HepG2 (cell line): ENCODE results near the gene FUT1. TPM values are rescaled to one million over a fixed set of nuclear protein-coding genes. Genes with fewer than 3 reads are reported as not detected.

Experiments used
- ARHGAP35 ChIP-seq: sonication (generic); formaldehyde crosslinking; IDR thresholded peaks from 2 replicates; pipeline ENCODE4 v1.9.0; 2022; ENCODE audit warnings: mild to moderate bottlenecking, inconsistent platforms, moderate library complexity, missing genetic modification reagents, borderline replicate concordance
- CEBPG ChIP-seq: IDR thresholded peaks from 2 replicates; pipeline ENCODE4 v1.6.1; 2016
- EHMT2 ChIP-seq: fragments of 200-600 bp; sonication (generic); IDR thresholded peaks from 2 replicates; pipeline ENCODE4 v1.7.0; 2017; ENCODE audit warnings: antibody characterized with exemption, low read depth, low read length, borderline replicate concordance
- ETV5 ChIP-seq: IDR thresholded peaks from 2 replicates; pipeline ENCODE4 v1.6.1; 2018; ENCODE audit warnings: missing biosample characterization, missing genetic modification reagents, inconsistent platforms, borderline replicate concordance
- GABPA ChIP-seq, 2 experiments: IDR thresholded peaks; 2 replicates each; pipeline ENCODE4 v1.6.1; 2011 to 2016; ENCODE audit warnings: low read depth in 2 of 2, low read length in 1 of 2, missing biosample characterization in 1 of 2, missing genetic modification characterization in 1 of 2
- GATA4 ChIP-seq: sonication (generic); IDR thresholded peaks from 2 replicates; pipeline ENCODE4 v1.6.1; 2016; ENCODE audit warnings: antibody characterized with exemption, low read depth, borderline replicate concordance
- HMGXB3 ChIP-seq: sonication (generic); formaldehyde crosslinking; IDR thresholded peaks from 2 replicates; pipeline ENCODE4 v1.4.0; 2020; ENCODE audit warnings: missing genetic modification reagents, borderline replicate concordance
- HOXD1 ChIP-seq: sonication (generic); formaldehyde crosslinking; IDR thresholded peaks from 2 replicates; pipeline ENCODE4 v1.5.0; 2020; ENCODE audit warnings: missing genetic modification reagents
- MBD4 ChIP-seq: IDR thresholded peaks from 2 replicates; pipeline ENCODE4 v1.6.1; 2012; ENCODE audit warnings: low read length, inconsistent platforms, borderline replicate concordance
- NCOA1 ChIP-seq: sonication (generic); formaldehyde crosslinking; IDR thresholded peaks from 2 replicates; pipeline ENCODE4 v1.9.0; 2021; ENCODE audit warnings: missing genetic modification reagents
- PCBP1 ChIP-seq: fragments of 200-400 bp; formaldehyde crosslinking; IDR thresholded peaks from 2 replicates; pipeline ENCODE4 v1.6.1; 2017; ENCODE audit warnings: mild to moderate bottlenecking, low read depth, low read length, borderline replicate concordance
- SP2 ChIP-seq: sonication (generic); formaldehyde crosslinking; IDR thresholded peaks from 2 replicates; pipeline ENCODE4 v1.5.1; 2020; ENCODE audit warnings: mild to moderate bottlenecking, missing genetic modification reagents
- TEAD3 ChIP-seq: optimal IDR thresholded peaks from 2 replicates; pipeline ENCODE3; 2016; ENCODE audit warnings: borderline replicate concordance
- THRA ChIP-seq: sonication (generic); formaldehyde crosslinking; IDR thresholded peaks from 2 replicates; pipeline ENCODE4 v1.4.0; 2020; ENCODE audit warnings: missing genetic modification reagents, borderline replicate concordance
- TP53 ChIP-seq: sonication (generic); formaldehyde crosslinking; conservative IDR thresholded peaks from 2 replicates; pipeline ENCODE4 v1.4.0; 2020; ENCODE audit warnings: missing genetic modification reagents
- XBP1 ChIP-seq: sonication (generic); formaldehyde crosslinking; IDR thresholded peaks from 2 replicates; pipeline ENCODE4 v1.5.0; 2020; ENCODE audit warnings: missing genetic modification reagents
- ZMYM4 ChIP-seq: sonication (generic); formaldehyde crosslinking; IDR thresholded peaks from 2 replicates; pipeline ENCODE4 v1.8.1; 2023; ENCODE audit warnings: mild to moderate bottlenecking, missing genetic modification reagents
- ZNF484 ChIP-seq: sonication (generic); formaldehyde crosslinking; IDR thresholded peaks from 2 replicates; pipeline ENCODE4 v1.5.1; 2020; ENCODE audit warnings: mild to moderate bottlenecking, low read depth, missing genetic modification reagents, borderline replicate concordance
- ZNF510 ChIP-seq: sonication (generic); formaldehyde crosslinking; IDR thresholded peaks from 2 replicates; pipeline ENCODE4 v1.4.0; 2020; ENCODE audit warnings: low read depth, mild to moderate bottlenecking, missing genetic modification reagents
- ZNF644 ChIP-seq: IDR thresholded peaks from 2 replicates; pipeline ENCODE4 v1.6.1; 2016; ENCODE audit warnings: low read depth
- ZNF770 ChIP-seq: sonication (generic); formaldehyde crosslinking; IDR thresholded peaks from 2 replicates; pipeline ENCODE4 v1.5.0; 2020; ENCODE audit warnings: mild to moderate bottlenecking, missing genetic modification reagents
- ZNF790 ChIP-seq: sonication (generic); formaldehyde crosslinking; IDR thresholded peaks from 2 replicates; pipeline ENCODE4 v1.8.0; 2022; ENCODE audit warnings: missing genetic modification reagents, mild to moderate bottlenecking, borderline replicate concordance
- ZNF841 ChIP-seq: sonication (generic); formaldehyde crosslinking; IDR thresholded peaks from 2 replicates; pipeline ENCODE4 v1.8.1; 2023; ENCODE audit warnings: missing genetic modification reagents, borderline replicate concordance
- polyA plus RNA-seq, 8 experiments: library from polyadenylated mRNA; depleted of rRNA in 3 of 8; stranded (reverse) in 7 of 8; unstranded in 1 of 8; fragments of >200 nt; fragmentation: Illumina TruSeq in 4 of 8; extraction: Trizol in 4 of 8; gene quantifications; 2 replicates each; pipeline versions ENCODE4 v1.2.1 to v1.2.3, GENCODE V29; 2011 to 2016; ENCODE audit warnings: low read depth in 4 of 8, missing spikeins in 1 of 8, mixed read lengths in 1 of 8; ENCODE audit not compliant: insufficient read depth in 1 of 8
- total RNA-seq, 5 experiments: library from RNA; depleted of rRNA; stranded (reverse); fragments of >200 nt; fragmentation: Illumina TruSeq; extraction: Trizol; gene quantifications; 2 replicates each; pipeline ENCODE4 v1.2.3, GENCODE V29; 2016; ENCODE audit warnings: low read depth in 1 of 5

The FUT1 gene
- total and polyA plus RNA-seq, 2 of the 13 experiments (the other 11 are each of a cell fraction or from before 2014, with no cell fraction given): 0.07 to 1.1 TPM

- TF ChIP-seq ZNF770 (CRISPR knock-in tag) (peak; percentile 91), ARHGAP35 (CRISPR knock-in tag) (no peak; the same call in 1 of the 2 replicates), ETV5 (CRISPR knock-in tag) (peak; percentile 65; the same call in 1 of the 2 replicates), ZNF841 (CRISPR knock-in tag) (no peak), TP53 (CRISPR knock-in tag) (no peak), PCBP1 (no peak), SP2 (CRISPR knock-in tag) (no peak), TEAD3 (CRISPR knock-in tag) (peak; percentile 70), MBD4 (no peak), XBP1 (CRISPR knock-in tag) (no peak), HMGXB3 (CRISPR knock-in tag) (0 out of 2 replicates have a peak, but pooled peaks have one; percentile 22), ZNF644 (0 out of 2 replicates have a peak, but pooled peaks have one; percentile 18), ZMYM4 (CRISPR knock-in tag) (no peak), THRA (CRISPR knock-in tag) (peak; percentile 68; the same call in 1 of the 2 replicates), EHMT2 (no peak), GABPA (IDR thresholded peaks at IDR 0.05; ENCODE audit: low read depth, low read length) (no peak), GABPA (CRISPR knock-in tag; IDR thresholded peaks at IDR 0.05; ENCODE audit: low read depth) (peak; percentile 15; the same call in 1 of the 2 replicates), CEBPG (CRISPR knock-in tag) (peak; percentile 28; the same call in 1 of the 2 replicates), ZNF510 (CRISPR knock-in tag) (no peak), NCOA1 (CRISPR knock-in tag) (no peak), GATA4 (no peak), ZNF790 (CRISPR knock-in tag) (no peak), ZNF484 (CRISPR knock-in tag) (no peak), HOXD1 (CRISPR knock-in tag) (no peak)
Measured at GRCh38 chr19:48718711-48719231, 33.7 kb downstream of the FUT1 start (continued).
